OCI-LY3 (cell line): ENCODE results near the gene ADAMTS16.

Source experiments
- H2AFZ ChIP-seq: fragments of 200-600, 300-600 bp; shearing (Covaris generic); 2 replicates; pipeline ENCODE4 v1.6.0; 2014; ENCODE audit warnings: antibody characterized with exemption, low read depth, low read length
- H3K27ac ChIP-seq: fragments of 200-600, 300-600 bp; sonication (generic); 2 replicates; pipeline ENCODE4 v1.5.1; 2014; ENCODE audit warnings: mild to moderate bottlenecking, low read length, moderate library complexity, mixed read lengths
- H3K27me3 ChIP-seq: fragments of 200-600, 300-600 bp; sonication (generic); 2 replicates; pipeline ENCODE4 v1.6.1; 2014; ENCODE audit warnings: low read depth, low read length, mixed read lengths
- H3K36me3 ChIP-seq: fragments of 200-600, 300-600 bp; sonication (generic); replicated peaks from 2 replicates; pipeline ENCODE3; 2014; ENCODE audit warnings: low read depth, low read length, mixed read lengths
- H3K4me1 ChIP-seq: fragments of 300-600, 200-600 bp; sonication (generic); 2 replicates; pipeline ENCODE4 v1.6.1; 2014; ENCODE audit warnings: low read length, mixed read lengths
- H3K4me2 ChIP-seq: fragments of 200-600, 300-600 bp; sonication (generic); 2 replicates; pipeline ENCODE4 v1.6.1; 2014; ENCODE audit warnings: low read length, mixed read lengths
- H3K4me3 ChIP-seq: fragments of 300-600, 200-600 bp; sonication (generic); 2 replicates; pipeline ENCODE4 v1.5.1; 2014; ENCODE audit warnings: antibody characterized with exemption, mild to moderate bottlenecking, low read length, moderate library complexity
- H3K79me2 ChIP-seq: fragments of 300-600, 200-600 bp; shearing (Covaris generic); 2 replicates; pipeline ENCODE4 v1.6.1; 2014; ENCODE audit warnings: mild to moderate bottlenecking, low read length, mixed read lengths
- H3K9ac ChIP-seq: fragments of 300-600, 200-600 bp; shearing (Covaris generic); 2 replicates; pipeline ENCODE4 v1.6.0; 2014; ENCODE audit warnings: mild to moderate bottlenecking, low read length, moderate library complexity
- H3K9me3 ChIP-seq: fragments of 200-600, 300-600 bp; shearing (Covaris generic); 2 replicates; pipeline ENCODE4 v1.6.1; 2014; ENCODE audit warnings: low read length, mixed read lengths; ENCODE audit not compliant: insufficient read depth
- H4K20me1 ChIP-seq: fragments of 200-600, 300-600 bp; sonication (generic); 2 replicates; pipeline ENCODE4 v1.6.1; 2016; ENCODE audit warnings: low read length, mixed read lengths; ENCODE audit not compliant: insufficient read depth
- CTCF ChIP-seq: fragments of 200-600, 300-600 bp; sonication (generic); IDR thresholded peaks from 2 replicates; pipeline ENCODE4 v1.5.1; 2014; ENCODE audit warnings: antibody characterized with exemption, low read length, low read depth
- EZH2phosphoT487 ChIP-seq: fragments of 200-600 bp; shearing (Covaris generic); IDR thresholded peaks from 2 replicates; pipeline ENCODE4 v1.6.1; 2018; ENCODE audit warnings: antibody characterized with exemption, mixed run types, low read depth

The ADAMTS16 gene

GRCh38 chr5:5270958-5271785 lies 131.0 kb downstream of the ADAMTS16 start:
- Histone ChIP-seq H4K20me1 (no peaks in the 10 kb centered on the region), H3K4me3 (no peak overlapping the region), H3K36me3 (no peaks in the 10 kb centered on the region), H3K9me3 (no peaks in the 10 kb centered on the region), H3K79me2 (no peaks in the 10 kb centered on the region), H3K4me1 (no peaks in the 10 kb centered on the region), H3K4me2 (no peak overlapping the region), H3K9ac (no peak overlapping the region), H3K27ac (no peak overlapping the region), H2AFZ (no peak overlapping the region), H3K27me3 (no peaks in the 10 kb centered on the region)
- TF ChIP-seq CTCF: no peak
- no peak for TF ChIP-seq EZH2phosphoT487

GRCh38 chr5:5271786-5272321 lies 131.7 kb downstream of the ADAMTS16 start:
- Histone ChIP-seq H3K9ac (no peak overlapping the region), H3K27ac (no peak overlapping the region), H3K9me3 (no peaks in the 10 kb centered on the region), H3K79me2 (no peaks in the 10 kb centered on the region), H4K20me1 (no peaks in the 10 kb centered on the region), H3K36me3 (no peaks in the 10 kb centered on the region), H2AFZ (no peak overlapping the region), H3K4me3 (no peak overlapping the region), H3K27me3 (no peaks in the 10 kb centered on the region), H3K4me2 (no peak overlapping the region), H3K4me1 (no peaks in the 10 kb centered on the region)
- TF ChIP-seq CTCF (no peak), EZH2phosphoT487 (no peak)

- H3K79me2 ChIP-seq: no peaks in the 10 kb centered on the region
Measured at GRCh38 chr5:5273398-5273797, 133.3 kb downstream of the ADAMTS16 start.

More at GRCh38 chr5:5273398-5273797, 133.3 kb downstream of the ADAMTS16 start:
- Histone ChIP-seq H3K27ac (no peak overlapping the region), H3K9ac (no peak overlapping the region), H2AFZ (no peak overlapping the region), H3K4me1 (no peaks in the 10 kb centered on the region), H3K4me3 (no peak overlapping the region), H3K27me3 (no peaks in the 10 kb centered on the region), H3K9me3 (no peaks in the 10 kb centered on the region), H3K4me2 (no peak overlapping the region), H4K20me1 (no peaks in the 10 kb centered on the region), H3K36me3 (no peaks in the 10 kb centered on the region)
- TF ChIP-seq EZH2phosphoT487: no peak
- TF ChIP-seq CTCF: no peak
